ENCODE measurements around the gene NKTR.

DNA sequence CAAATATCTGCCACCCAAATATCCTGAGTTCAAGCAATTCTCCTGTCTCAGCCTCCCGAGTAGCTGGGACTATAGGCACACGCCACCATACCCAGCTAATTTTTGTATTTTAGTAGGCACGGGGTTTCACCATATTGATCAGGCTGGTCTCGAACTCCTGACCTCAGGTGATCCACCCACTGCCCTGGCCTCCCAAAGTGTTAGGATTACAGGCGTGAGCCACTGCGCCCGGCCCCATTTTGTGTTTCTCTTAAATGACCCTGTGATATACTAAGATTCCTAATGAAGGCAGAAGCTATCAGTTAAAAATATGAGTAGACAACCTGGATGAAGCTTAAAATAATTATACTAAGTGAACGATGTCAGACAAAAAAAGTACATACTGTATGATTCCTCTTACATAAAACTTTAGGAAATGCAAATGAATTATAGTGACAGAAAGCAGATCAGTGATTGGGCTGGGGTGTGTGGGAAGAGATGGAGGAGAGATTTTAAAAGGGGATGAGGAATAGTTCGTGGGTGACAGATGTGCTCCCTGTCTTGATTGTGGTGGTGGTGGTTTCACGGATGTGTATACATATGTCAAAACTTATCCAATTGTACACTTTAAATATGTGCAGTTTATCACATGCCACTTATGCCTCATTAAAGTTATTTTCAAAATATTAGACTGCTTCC is 81.0 kb downstream of the NKTR start:
- TF ChIP-seq, protein P1, sequence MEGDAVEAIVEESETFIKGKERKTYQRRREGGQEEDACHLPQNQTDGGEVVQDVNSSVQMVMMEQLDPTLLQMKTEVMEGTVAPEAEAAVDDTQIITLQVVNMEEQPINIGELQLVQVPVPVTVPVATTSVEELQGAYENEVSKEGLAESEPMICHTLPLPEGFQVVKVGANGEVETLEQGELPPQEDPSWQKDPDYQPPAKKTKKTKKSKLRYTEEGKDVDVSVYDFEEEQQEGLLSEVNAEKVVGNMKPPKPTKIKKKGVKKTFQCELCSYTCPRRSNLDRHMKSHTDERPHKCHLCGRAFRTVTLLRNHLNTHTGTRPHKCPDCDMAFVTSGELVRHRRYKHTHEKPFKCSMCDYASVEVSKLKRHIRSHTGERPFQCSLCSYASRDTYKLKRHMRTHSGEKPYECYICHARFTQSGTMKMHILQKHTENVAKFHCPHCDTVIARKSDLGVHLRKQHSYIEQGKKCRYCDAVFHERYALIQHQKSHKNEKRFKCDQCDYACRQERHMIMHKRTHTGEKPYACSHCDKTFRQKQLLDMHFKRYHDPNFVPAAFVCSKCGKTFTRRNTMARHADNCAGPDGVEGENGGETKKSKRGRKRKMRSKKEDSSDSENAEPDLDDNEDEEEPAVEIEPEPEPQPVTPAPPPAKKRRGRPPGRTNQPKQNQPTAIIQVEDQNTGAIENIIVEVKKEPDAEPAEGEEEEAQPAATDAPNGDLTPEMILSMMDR (IDR thresholded peaks at IDR 0.05), result no peak
- TF ChIP-seq POLR2A (IDR thresholded peaks at IDR 0.05), result no peak
